UCSD-AML1 (cell line): ENCODE measurements around the gene PEX11G.

Experiments
- DNase-seq: peaks from one replicate; lab custom pipeline; 2025; ENCODE audit not compliant: unreplicated experiment; lab: John Stamatoyannopoulos, UW

PEX11G gene

DNA sequence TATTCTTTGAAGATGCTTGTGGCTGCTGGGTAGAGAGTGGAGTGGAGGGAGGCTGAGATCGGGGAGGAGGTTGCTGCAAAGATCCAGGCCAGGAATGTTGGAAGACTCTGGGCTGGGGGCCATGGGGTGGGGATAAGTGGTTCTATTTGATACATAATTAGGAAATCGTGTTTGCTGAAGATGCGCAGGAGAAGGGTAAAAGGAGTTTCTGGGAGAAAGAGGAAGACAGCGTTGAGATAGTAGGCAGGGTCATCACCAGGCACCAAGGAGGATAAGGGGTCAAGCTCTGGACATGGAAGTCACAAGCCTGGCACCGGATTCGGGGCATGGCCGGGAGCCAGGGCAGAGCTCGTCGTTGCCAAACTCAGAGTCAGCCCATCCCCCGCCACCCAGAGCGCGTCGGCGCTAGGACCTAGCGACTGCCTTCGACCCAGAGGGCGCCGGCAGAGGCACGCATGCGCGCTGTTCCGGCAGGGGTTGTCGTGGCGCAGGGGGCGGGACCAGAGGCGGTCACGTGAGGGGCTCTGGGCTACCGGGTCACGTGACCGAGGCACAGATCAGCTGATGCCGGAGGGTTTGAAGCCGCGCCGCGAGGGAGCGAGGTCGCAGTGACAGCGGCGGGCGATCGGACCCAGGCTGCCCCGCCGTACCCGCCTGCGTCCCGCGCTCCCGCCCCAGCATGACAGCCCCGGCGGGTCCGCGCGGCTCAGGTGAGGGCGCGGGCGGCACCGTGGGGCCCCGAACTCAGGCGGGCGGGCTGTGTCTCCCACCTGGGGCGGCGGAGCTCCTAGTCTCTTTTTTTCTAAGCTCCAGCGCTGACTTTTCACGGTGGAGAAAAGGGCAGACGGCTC, 33.5 kb upstream of the PEX11G start, which contains the start of gene MCOLN1:
MCOLN1 (plus strand) TSS at position 553 of the 851 bp plus-strand sequence; CDS start at position 680, 127 bp downstream.
- DNase-seq, result peak; percentile 99

DNA sequence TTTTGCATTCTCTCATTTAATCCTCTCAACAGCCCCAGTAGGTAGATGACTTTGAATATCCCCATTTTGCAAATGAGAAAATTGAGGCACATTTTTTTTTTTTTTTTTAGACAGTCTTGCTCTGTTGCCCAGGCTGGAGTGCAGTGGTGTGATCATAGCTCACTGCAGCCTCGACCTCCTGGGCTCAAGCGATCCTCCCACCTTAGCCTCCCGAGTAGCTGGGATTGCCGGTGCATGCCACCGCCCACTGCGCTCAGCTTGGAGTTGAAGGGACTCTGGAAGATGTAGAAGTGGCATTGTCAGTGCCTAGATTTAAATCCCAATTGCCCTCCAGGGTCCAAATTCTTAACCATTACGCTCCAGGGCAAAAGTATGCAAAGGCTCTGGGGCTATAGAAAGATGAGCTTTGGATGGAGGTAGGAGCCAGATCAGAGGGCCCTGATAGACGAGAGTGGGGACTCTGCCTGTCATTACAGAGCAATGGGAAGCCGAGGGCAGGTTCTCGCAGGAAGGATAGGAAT, 32.8 kb upstream of the PEX11G start:
- DNase-seq, result no peak

DNA sequence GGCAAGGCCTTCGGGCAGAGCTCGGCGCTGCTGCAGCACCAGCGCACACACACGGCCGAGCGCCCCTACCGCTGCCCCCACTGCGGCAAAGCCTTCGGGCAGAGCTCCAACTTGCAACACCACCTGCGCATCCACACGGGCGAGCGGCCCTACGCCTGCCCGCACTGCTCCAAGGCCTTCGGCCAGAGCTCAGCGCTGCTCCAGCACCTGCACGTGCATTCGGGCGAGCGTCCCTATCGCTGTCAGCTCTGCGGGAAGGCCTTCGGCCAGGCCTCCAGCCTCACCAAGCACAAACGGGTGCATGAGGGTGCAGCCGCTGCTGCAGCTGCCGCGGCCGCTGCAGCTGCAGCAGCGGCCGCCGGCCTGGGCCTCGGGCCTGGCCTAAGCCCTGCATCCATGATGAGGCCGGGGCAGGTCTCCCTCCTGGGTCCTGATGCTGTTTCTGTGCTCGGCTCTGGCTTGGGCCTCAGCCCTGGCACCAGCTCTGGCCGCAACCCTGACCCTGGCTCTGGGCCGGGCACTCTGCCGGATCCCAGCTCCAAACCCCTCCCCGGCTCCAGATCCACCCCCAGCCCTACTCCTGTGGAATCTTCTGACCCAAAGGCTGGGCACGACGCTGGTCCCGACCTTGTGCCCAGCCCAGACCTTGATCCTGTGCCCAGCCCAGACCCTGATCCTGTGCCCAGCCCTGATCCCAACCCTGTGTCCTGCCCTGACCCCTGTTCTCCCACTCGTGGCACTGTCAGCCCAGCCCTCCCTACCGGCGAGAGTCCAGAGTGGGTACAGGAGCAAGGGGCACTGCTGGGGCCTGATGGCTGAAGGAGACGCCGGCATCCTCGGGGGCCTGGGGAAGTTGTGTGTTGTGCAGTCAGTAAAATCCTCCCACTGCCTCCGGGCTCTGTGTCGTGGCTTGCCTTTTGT, 31.6 kb upstream of the PEX11G start:
- DNase-seq, result no peak

DNA sequence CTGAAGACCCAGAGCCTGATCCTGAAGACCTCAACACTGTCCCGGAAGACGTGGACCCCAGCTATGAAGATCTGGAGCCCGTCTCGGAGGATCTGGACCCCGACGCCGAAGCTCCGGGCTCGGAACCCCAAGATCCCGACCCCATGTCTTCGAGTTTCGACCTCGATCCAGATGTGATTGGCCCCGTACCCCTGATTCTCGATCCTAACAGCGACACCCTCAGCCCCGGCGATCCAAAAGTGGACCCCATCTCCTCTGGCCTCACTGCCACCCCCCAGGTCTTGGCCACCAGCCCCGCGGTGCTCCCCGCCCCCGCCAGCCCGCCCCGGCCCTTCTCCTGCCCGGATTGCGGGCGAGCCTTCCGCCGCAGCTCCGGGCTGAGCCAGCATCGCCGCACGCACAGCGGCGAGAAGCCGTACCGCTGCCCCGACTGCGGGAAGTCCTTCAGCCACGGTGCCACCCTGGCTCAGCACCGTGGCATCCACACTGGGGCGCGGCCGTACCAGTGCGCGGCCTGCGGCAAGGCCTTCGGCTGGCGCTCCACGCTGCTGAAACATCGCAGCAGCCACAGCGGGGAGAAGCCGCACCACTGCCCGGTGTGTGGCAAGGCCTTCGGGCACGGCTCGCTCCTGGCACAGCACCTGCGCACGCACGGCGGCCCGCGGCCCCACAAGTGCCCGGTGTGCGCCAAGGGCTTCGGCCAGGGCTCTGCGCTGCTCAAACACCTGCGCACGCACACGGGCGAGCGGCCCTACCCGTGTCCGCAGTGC, 30.7 kb upstream of the PEX11G start:
- no peak for DNase-seq

DNA sequence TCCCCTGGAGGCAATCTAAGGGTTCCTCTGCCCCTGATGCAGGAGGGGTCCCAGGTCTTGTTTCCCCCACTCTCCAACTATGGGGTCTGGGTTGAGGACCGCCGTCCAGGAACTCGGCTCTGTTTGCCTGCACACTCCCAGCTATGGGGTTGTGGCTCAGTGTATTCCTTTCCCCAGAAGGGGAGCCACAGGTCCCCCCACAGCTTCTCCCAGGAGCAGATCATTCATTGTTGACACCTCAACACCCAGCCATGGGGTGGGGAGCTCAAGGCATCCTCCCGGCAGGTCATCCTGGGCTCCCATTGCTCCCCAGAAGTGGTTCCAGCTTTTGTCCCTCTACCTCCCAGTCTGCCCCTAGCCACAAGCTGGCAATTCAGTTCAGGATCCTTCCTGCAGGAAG, 28.0 kb upstream of the PEX11G start:
- DNase-seq, result no peak

DNA sequence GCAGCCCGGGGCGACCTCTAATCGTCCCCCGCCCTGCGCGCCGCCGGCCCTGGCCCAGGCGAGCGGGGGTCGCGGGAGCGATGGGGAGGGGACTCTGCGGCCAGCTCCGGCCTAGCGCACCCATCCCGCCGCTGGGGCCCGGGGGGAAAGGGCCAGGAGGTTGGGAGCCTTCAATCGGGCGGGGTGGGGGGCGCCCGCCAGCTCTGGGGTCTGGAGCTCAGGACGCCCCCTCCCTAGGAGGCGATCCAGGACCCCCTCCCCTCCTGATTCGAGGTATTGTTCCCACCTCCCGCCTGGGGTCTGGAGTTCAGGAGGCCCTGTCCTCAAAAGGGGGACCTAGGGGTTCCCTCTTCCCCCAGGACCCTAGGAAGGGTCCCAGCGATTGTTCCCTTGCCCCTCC, 27.5 kb upstream of the PEX11G start:
- DNase-seq, result no peak

DNA sequence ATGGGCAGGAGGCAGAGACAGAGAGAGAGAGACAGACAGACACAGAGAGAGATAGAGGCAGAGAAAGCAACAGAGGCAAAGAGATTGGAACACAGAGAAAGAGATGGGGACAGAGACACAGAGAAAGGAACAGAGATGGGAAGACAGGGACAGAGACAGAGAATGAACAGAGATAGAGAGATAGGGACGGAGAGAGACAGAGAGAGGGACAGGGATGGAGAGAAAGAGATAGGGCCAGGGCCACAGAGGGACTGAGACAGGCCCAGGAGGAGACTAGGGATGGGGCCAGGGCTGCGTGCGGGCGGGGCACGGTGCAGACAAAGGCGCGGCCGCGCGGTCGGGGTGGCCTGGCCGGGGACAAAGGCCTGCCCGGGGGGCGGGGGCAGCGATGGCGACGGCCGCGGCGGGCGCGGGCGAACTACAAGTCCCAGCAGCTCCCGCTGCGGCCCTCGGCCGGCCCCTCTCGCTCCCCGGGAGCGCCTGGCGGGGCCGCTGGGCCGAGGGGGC, 26.9 kb upstream of the PEX11G start, which contains the start of gene ZNF358:
ZNF358 (plus strand) TSS at position 459 of the 507 bp plus-strand sequence. CDS start 3,140 bp downstream, outside the sequence.
- DNase-seq, result peak; percentile 63

DNA sequence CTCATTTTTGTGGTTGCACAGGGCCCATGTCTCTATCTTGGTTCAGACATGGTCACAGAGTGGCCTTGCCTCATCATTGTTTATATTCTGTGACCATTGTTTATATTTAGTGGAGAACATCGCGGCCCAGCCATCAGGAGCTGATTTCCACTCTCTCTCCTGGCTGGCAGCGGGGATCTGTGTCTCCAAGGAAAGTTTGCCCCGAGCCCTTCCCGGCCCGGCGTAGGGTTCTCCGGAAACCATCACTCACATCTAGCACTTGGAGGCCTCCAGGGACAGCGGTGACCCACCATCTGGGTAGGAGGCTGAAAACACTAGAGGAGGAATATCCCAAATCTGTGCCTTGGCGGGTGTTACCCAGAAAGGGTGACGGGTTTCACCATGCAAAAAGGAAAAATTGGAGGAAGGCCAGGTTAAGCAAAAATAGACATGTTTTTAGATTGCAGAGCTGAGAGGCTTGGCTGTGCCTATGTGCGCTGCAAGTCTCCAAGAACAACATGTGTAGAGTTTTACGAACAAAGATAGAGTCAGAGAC, 26.3 kb upstream of the PEX11G start:
- no peak for DNase-seq

DNA sequence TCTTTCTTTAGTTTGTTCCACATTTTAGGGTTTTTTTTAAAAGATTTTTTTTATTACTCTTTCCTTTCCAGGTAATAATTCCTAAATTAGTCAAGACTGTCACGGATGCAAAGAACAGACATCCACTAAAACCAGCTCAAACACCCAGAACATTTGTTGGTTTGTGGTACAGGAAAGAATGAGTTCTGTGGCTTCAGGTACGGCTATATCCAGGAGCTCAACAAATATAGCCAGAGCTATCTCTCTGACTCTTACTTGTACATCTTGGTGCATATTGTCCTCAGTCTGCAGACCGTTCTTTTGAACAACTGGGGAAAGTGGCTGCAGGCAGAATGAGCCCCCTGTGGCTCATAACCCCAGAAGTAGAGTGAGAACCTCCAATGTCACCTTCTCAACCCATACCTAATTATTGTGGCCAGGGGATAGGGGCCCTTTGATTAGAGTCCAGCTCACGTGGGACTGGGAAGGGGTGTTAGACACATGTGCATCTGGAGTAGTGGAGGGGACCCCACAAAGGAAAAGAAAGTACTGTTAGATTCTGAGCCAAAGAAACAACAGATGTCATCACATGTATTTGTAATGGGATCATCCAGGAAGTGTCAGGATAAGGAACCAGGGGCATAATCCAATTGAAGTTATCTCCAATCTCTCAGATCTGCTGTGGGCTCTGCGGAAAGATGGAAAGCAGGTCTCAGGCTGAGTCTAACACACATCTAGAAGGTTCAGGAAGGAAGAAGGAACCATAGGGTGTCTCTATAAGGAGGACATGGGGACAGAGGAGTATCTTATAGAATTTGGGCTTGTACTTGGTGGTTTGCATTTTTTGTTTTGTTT, 25.2 kb upstream of the PEX11G start:
- no peak for DNase-seq

DNA sequence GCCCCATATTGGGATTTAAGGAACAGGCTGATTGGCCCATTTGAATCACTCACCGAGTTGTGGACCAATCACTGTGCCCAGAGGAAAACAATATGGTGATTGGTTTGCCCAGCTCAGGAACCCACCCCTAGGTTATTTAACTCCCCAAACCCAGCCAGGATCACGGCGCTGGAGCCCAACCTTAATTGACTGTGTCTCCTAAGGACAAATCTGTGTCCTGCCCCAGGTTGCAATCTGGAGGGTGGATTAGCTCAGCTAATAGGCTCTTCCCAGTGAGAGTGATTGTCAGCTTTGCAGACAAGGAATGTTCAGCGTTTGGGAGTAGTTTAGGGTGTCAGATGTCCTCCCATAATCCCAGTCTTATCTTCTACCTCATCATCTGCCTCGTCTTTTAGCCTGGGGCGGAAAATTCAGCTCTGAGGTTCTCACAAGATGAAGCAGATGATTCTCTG, 23.6 kb upstream of the PEX11G start:
- no peak for DNase-seq

DNA sequence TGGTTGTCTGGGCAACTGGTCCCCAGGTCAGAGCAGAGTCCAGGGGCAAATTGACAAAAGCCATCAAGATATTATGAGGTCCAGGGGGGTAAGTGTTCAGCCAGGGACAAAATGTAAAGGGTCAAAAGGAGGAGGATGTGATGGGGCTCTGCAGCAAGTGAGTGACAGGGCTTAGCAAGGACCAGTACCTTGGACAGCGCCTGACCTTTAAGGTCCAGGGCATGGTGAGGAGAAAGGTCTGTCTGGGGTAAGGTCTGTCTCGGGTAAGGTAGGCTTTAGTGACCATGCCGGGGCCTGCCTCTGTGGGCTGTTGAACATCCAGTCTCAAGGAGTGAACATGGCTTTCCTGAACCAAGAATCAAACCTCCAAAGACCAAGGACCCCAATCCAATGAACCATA, 20.8 kb upstream of the PEX11G start:
- DNase-seq, result peak; percentile 16

DNA sequence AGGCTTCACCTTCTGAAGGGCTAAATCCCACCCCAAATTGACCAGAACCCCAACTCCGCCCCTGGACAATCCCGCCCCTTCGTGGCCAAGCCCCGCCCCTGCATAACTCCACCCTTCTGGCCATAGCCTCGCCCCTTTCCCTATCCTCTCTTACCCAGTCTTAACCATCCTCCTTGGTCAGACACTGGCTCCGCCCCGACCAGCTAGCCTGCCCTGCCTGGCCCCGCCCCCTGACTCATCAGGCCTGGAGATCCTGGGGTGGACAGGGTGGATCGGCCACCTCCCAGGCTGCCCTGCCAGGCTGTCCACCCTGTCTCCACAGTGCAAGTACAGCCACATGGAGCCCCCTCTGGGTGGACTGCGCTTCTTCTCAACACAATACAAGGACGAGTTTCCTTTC, 19.0 kb upstream of the PEX11G start:
- DNase-seq, result peak; percentile 67

DNA sequence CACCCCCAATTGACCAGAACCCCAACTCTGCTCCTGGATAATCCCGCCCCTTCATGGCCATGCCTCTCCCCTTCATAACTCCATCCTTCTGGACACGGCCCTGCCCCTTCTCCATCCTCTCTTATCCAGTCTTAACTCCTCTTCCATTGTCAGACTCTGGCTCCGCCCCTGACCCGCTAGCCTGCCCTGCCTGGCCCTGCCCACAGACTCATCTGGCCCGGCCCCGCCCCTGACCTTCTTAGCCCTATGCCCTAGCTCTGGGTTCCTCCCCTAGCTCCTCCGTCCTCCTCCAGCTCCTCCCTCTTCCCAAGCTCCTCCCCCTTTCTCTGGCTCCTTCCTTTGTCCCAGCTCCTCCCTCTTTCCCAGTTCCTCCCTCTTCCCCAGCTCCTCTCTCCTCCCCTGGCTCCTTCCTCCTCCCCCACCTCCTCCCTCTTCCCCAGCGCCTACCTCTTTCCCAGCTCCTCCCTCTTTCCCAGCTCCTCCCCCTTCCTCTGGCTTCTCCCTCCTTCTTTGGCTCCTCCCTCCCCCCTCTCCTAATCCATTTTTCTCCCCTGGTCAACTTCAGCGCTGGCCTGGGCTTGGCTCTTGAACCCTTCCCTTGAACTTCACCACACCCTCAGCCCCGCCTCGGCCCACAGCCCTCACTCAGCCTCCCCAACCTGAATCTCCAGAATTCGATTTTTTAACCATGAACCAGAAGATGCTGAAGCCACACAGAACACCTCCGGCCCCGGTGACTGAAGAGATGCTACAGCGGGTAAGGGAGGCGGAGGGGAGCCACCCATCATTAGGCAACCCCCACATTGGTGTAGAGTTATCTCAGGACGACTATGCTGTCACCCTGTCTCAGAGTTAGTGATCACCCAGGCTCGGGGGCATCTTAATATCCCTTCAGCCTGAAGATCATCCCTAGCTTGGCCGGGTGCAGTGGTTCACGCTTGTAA, 17.8 kb upstream of the PEX11G start:
- peak; percentile 86 for DNase-seq

DNA sequence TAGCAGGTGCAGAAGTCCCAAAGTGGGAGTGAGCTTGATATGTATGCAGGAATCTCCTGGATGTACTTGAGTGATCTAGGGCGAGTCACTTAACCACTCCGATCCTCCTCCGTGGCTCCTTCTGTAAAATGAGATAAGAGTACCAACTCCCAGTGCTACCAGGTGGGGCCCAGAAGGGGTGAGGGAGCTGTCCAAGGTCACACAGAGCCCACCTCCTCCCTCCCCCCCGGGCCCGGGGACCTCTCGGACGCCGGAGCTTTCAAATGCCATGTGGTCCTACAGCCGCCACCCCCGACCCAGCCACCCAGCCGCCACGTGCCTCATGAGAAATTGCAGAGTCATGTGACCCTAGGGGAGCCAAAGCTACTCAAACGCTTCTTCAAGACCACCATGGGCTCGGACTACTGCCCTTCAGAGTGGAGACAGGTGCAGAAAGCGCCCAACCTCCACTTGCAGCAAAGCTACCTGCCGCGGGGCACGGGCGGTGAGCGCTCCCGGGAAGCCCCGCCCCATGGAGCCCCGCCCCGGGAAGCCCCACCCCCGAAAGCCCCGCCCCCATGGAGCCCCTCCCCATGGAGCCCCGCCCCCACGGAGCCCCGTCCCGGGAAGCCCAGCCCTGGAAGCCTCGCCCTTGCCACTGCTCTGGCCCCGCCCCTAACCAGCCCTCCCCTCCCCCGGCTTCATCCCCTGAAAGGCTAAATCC, 17.0 kb upstream of the PEX11G start:
- peak; percentile 68 for DNase-seq

DNA sequence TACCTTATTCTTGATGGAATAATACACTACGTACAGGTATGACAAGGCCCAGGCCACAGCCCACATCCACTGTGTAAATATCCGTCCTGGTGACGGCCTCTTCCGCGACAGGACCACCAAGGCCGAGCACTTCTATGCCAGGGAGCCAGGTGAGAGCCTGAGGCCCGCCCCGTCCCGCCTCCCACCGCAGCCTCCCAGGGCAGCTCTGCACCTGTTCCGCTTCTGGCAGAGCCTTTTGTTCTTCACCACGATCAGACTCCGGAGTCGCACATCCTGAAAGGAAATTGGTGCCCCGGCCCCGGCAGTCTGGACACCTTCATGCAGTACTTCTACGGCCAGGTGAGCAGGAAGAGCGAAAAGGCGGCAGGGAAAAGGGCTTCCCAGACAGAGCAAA, 16.4 kb upstream of the PEX11G start:
- no peak for DNase-seq

DNA sequence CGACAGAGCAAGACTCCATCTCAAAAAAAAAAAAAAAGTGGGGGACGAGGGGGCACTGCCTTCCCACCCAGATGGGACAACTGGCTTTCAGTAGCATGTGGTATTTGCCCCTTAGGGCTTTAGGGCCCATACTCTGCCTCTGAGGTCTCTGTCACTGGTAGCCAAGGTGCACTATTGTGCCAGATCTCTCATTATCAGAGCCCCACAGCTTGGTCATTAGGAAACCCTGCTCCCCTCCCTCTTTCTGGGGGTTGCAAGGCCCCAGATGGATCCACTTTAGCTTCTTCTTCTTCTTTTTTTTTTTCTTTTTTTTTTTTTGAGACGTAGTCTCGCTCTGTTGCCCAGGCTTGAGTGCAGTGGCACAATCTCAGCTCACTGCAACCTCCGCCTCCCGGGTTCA, 15.8 kb upstream of the PEX11G start:
- no peak for DNase-seq

DNA sequence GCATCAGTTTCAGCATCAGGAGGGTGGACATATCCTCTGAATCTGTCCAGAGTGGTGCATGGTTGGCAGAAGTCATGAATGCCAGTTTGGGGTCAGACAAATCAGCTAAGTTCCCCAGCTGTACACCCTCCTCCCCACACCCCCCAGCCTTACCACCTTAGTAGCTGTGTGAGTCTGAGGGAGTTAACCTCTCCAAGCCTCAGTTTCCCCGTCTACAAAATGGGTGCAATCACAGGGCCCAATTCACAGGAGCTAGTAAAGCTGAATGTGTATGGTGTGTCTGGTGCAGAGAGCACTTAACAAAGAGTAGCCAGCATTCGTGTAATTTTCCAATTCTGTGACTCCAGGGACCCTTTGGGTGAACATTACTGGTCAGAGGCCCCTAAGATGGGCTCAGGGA, 13.7 kb upstream of the PEX11G start:
- no peak for DNase-seq
